PFSK-1 (cell line): ENCODE results near the gene GARIN6.

Experiments used
- POLR2AphosphoS5 ChIP-seq: IDR thresholded peaks from 2 replicates; pipeline ENCODE4 v1.6.1; 2012; ENCODE audit warnings: low read depth, mild to moderate bottlenecking, control low read depth, low read length, moderate library complexity
- SIN3A ChIP-seq: IDR thresholded peaks from 2 replicates; pipeline ENCODE4 v1.6.1; 2012; ENCODE audit warnings: mild to moderate bottlenecking, low read length, moderate library complexity, borderline replicate concordance; ENCODE audit not compliant: insufficient read depth
- TF ChIP-seq, protein P1 (sequence below), 2 experiments: IDR thresholded peaks; 2 replicates each; pipeline versions ENCODE4 v1.6.1 to v1.8.0; 2011 to 2012; ENCODE audit warnings: low read depth in 2 of 2, low read length in 2 of 2, control low read depth in 1 of 2, inconsistent platforms in 1 of 2, mild to moderate bottlenecking in 1 of 2, moderate library complexity in 1 of 2; ENCODE audit not compliant: insufficient read depth in 1 of 2

DNA sequence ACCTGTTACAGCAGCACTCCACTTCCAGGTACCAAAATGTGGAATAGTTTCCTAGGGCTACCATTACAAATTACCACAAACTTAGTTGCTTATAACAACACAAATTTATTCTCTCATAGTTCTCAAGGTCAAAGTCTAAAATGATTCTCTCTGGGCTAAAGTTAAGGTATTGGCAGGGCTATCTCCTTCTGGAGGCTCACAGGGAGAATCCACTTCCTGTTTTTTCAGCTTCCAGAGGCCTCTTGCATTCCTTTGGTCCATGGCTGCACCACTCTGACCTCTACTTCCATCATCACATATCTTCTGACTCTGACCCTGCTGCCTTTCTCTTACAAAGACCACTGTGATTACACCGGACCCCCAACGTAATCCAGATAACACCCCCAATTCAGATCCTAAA is 2.9 kb upstream of the GARIN6 start:
- TF ChIP-seq POLR2AphosphoS5: no peak
- TF ChIP-seq, protein P1, sequence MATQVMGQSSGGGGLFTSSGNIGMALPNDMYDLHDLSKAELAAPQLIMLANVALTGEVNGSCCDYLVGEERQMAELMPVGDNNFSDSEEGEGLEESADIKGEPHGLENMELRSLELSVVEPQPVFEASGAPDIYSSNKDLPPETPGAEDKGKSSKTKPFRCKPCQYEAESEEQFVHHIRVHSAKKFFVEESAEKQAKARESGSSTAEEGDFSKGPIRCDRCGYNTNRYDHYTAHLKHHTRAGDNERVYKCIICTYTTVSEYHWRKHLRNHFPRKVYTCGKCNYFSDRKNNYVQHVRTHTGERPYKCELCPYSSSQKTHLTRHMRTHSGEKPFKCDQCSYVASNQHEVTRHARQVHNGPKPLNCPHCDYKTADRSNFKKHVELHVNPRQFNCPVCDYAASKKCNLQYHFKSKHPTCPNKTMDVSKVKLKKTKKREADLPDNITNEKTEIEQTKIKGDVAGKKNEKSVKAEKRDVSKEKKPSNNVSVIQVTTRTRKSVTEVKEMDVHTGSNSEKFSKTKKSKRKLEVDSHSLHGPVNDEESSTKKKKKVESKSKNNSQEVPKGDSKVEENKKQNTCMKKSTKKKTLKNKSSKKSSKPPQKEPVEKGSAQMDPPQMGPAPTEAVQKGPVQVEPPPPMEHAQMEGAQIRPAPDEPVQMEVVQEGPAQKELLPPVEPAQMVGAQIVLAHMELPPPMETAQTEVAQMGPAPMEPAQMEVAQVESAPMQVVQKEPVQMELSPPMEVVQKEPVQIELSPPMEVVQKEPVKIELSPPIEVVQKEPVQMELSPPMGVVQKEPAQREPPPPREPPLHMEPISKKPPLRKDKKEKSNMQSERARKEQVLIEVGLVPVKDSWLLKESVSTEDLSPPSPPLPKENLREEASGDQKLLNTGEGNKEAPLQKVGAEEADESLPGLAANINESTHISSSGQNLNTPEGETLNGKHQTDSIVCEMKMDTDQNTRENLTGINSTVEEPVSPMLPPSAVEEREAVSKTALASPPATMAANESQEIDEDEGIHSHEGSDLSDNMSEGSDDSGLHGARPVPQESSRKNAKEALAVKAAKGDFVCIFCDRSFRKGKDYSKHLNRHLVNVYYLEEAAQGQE (IDR thresholded peaks at IDR 0.05; ENCODE audit: insufficient read depth in 1 of 2, low read depth in 2 of 2, low read length in 2 of 2): no peak
- no peak for TF ChIP-seq SIN3A
